Adipose tissue (tissue), 3 donors: ENCODE measurements around the gene TMEM41A. TPM values are rescaled to one million over a fixed set of nuclear protein-coding genes. Genes with fewer than 3 reads are reported as not detected.
"Not testable (repeated sequence)": the region's sequence is repeated elsewhere in the genome, so short reads cannot be mapped to it uniquely, and the experiment has no call there.

Experiments
- H3K27ac ChIP-seq: one replicate; pipeline ENCODE4 v1.5.1; 2013; ENCODE audit warnings: low read depth, low read length
- WGBS, 3 donors: extraction: QIAGEN DNeasy Blood & Tissue Kit; methylation state at CpG; one replicate each; pipeline ENCODE4 v1.1.7; 2013; 5-methylcytosine and 5-hydroxymethylcytosine counted together
- polyA plus RNA-seq, 3 donors: library from polyadenylated mRNA; stranded (reverse); fragments of 200-250 nt; gene quantifications; one replicate each; pipeline ENCODE4 v1.2.3, GENCODE V29; 2013
- donor health status: healthy with polysubstance abuse.
- donor health status: Bipolar disorder and iron deficiency.
- donor health status: healthy.

The TMEM41A gene
- polyA plus RNA-seq, 3 donors, result 3.6 to 12.4 (median 6.0) TPM

- WGBS, 3 donors, result 38 to 76% (median 68%) methylated on average over 1 of the region's 1 CpG
- H3K27ac ChIP-seq, result no peak overlapping the region
Observed at GRCh38 chr3:185503521-185503920, 4.7 kb upstream of the TMEM41A start.

- WGBS, 3 donors, result 48 to 74% (median 66%) methylated on average over 3 of the region's 3 CpGs
- no peak overlapping the region for H3K27ac ChIP-seq
Observed at GRCh38 chr3:185502987-185503386, 4.2 kb upstream of the TMEM41A start.

- WGBS, 3 donors, result 88 to 94% (median 94%) methylated on average over 4 of the region's 4 CpGs
- no peak overlapping the region for H3K27ac ChIP-seq
Observed at GRCh38 chr3:185490241-185490640, 8.6 kb downstream of the TMEM41A start.

DNA sequence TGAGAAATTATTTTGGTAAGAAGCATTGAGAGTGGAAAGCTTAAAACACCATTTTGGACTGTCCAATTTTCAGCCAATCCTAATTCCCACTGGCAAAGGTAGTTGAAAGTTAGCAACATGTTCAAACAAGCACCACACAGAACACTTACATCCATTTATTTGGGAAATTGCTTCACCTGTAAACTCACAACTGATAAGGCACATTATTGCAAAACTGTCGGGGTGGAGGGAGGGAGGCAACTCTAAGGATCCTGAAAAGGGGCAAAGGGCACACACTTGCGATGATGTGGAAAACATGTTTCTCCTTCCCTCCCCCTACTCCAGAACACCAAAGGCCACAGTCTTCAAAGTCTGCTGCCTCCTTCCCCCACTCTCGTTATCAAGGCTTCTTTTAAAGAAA, 9.4 kb downstream of the TMEM41A start:
- no peak overlapping the region for H3K27ac ChIP-seq
- 32 to 76% (median 70%) methylated on average over 3 of the region's 3 CpGs for WGBS, 3 donors

DNA sequence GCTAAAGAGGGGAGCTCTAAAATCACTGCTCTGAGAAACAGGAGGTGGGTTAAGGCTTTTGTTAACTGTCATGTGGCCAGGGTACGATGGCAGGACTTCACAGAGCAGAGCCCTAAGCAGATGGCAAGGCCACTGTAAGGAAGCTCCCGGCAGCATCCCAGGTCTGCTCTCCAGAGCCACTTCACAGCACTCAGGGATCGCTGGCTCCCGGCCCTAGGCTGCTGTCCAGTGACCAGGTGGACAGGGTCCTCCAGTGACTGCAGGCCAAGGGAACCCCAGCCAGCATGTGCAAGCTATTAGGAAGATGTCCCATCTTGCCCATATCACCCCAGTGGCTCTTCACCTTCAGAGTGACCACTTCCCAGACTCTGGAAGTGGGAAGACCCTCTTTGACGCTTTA, 10.4 kb downstream of the TMEM41A start:
- WGBS, 3 donors, result 91 to 94% (median 92%) methylated on average over 5 of the region's 5 CpGs
- no peak overlapping the region for H3K27ac ChIP-seq

GRCh38 chr3:185486394-185486793, 12.4 kb downstream of the TMEM41A start:
- WGBS, 3 donors, result 92 to 95% (median 94%) methylated on average over 5 of the region's 5 CpGs
- no peak overlapping the region for H3K27ac ChIP-seq

DNA sequence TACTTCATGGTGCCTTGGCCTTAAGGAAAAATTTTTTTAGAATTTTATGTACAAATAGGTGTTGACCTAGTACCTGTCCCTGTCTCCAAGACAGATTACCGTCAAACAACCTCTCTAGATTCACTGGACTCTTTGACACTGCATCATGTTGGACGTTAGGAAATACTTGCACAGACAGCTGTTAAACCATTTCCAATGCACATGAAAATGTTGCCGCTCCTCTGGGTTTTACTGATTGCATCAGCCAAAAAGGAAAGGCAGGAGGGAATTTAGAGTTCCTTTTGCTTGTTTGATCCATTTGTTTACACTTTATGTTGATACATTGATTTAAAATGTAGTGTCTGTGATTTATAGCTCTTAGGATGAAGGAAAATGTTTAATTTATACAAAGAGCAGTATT, 14.5 kb downstream of the TMEM41A start:
- H3K27ac ChIP-seq, result no peak overlapping the region
- 48 to 77% (median 71%) methylated on average over 3 of the region's 3 CpGs for WGBS, 3 donors

GRCh38 chr3:185479373-185479945, 19.4 kb downstream of the TMEM41A start:
- H3K27ac ChIP-seq, result no peak overlapping the region
- WGBS, 3 donors, result 80 to 96% (median 85%) methylated on average over 2 of the region's 2 CpGs

- WGBS, 3 donors, result 68 to 81% (median 68%) methylated on average over 3 of the region's 3 CpGs
- no peak overlapping the region for H3K27ac ChIP-seq
Observed at GRCh38 chr3:185477316-185477715, 21.5 kb downstream of the TMEM41A start.

DNA sequence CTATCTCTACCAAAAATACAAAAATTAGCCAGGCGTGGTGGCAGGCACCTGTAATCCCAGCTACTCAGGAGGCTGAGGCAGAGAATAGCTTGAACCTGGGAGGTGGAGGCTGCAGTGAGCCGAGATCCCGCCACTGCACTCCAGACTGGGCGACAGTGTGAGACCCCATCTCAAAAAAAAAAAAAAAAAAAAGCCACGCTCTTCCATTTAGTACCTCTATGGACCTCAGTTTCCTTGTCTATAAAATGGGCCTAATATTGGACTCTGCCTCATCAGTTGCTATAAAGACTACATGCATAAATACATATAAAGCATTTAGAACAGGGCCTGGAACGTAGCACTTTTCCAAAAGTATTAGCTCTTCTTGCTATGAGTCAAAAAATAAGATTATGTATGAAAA, 23.9 kb downstream of the TMEM41A start:
- not testable (repeated sequence) for H3K27ac ChIP-seq
- WGBS, 3 donors, result 96 to 100% (median 99%) methylated on average over 6 of the region's 6 CpGs

DNA sequence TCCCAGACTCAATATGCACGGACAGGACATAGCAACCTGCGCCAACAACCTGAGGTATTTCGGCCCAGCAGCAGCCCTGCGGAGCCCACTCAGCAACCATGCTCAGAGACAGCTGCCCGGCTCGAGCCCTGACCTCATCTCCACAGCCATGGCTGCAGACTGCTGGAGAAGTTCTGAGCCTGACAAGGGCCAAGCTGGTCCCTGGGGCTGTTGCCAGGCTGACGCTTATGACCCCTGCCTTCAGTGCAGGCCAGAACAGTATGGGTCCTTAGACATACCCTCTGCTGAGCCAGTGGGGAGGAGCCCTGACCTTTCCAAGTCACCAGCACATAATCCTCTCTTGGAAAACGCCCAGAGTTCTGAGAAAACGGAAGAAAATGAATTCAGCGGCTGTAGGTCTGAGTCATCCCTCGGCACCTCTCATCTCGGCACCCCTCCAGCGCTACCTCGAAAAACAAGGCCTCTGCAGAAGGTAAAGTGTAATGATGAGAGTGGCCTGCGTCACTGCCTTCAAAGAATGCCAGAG, 25.5 kb downstream of the TMEM41A start:
- no peak overlapping the region for H3K27ac ChIP-seq
- 93 to 94% (median 94%) methylated on average over 15 of the region's 15 CpGs for WGBS, 3 donors

- no peak overlapping the region for H3K27ac ChIP-seq
- 76 to 94% (median 77%) methylated on average over 3 of the region's 3 CpGs for WGBS, 3 donors
Observed at GRCh38 chr3:185470323-185470722, 28.5 kb downstream of the TMEM41A start.

GRCh38 chr3:185469542-185469941, 29.3 kb downstream of the TMEM41A start:
- WGBS, 3 donors, result 58 to 80% (median 72%) methylated on average over 3 of the region's 3 CpGs
- no peak overlapping the region for H3K27ac ChIP-seq

DNA sequence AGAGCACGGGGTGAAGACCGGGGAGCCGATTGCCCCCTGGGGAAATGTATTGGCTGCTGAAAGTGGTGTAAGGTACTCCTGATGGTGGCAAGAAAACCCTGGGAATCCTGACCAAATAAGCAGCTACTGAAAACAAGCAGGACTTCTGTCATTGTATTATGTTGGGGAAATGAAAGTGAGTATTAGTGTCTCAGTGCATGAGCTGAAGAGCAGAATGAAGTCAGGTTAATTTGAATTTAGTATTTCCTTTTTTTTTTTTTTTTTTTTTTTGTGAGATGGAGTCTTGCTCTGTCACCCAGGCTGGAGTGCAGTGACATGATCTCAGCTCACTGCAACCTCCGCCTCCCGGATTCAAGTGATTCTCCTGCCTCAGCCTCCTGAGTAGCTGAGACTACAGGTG, 32.7 kb downstream of the TMEM41A start:
- not testable (repeated sequence) for H3K27ac ChIP-seq
- 83 to 95% (median 87%) methylated on average over 5 of the region's 5 CpGs for WGBS, 3 donors

DNA sequence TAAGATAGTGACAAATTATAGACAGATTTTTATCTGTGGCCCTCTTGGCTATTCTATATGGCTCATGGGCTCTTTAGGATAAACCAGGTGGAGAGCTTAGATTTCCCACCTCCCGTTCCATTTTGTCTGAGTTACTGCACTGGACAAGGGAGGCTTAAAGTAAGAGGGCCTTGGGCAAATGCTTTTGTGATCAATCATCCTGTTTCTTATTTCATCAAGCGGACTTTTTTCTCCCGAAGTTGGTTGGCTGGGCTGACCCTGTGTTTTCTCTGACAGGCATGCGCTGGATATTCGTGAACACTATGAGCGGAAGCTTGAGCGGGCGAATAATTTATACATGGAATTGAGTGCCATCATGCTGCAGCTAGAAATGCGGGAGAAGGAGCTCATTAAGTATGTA, 33.4 kb downstream of the TMEM41A start:
- H3K27ac ChIP-seq, result no peak overlapping the region
- WGBS, 3 donors, result 87 to 95% (median 93%) methylated on average over 9 of the region's 9 CpGs

- no peak overlapping the region for H3K27ac ChIP-seq
- 78 to 82% (median 79%) methylated on average over 6 of the region's 6 CpGs for WGBS, 3 donors
Observed at GRCh38 chr3:185460719-185461350, 38.0 kb downstream of the TMEM41A start.

DNA sequence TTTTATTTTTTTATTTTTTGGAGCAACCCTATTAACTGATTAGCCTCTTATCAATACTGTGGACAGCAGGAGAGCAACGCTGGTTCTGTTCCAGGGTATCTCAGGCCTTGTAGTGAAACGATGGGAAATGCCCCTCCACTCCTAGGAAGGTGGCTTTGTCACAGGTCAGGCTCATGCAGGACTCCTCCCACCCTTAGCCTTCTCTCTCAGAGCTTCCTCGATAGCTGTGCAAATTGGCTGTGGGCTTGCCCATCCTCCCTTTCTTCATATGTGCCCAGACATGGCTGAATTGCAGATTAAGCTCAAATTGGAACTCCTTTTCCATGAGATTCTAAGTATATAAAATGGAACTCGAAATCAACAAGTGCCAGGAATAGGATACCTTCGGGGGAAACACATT, 38.5 kb downstream of the TMEM41A start:
- 80 to 85% (median 82%) methylated on average over 5 of the region's 5 CpGs for WGBS, 3 donors
- no peak overlapping the region for H3K27ac ChIP-seq

DNA sequence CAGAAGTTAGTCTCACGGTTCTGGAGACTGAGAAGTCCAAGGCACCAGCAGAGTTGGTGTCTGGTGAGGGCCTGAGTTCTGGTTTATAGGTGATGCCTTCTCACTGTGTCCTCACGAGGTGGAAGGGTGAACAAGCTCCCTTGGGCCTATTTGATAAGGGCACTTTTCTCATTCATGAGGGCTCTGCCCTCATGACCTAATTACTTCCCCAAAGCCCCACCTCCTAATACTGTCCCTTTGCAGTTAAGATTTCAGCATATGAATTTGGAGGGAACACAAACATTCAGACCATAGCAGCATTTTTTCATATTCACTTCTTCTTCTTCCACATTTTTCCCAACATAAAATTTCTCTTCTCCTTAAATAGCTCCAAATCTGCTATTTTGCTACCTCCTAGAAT, 41.5 kb downstream of the TMEM41A start:
- H3K27ac ChIP-seq, result no peak overlapping the region
- WGBS, 3 donors, result 72 to 85% (median 75%) methylated on average over 2 of the region's 2 CpGs

DNA sequence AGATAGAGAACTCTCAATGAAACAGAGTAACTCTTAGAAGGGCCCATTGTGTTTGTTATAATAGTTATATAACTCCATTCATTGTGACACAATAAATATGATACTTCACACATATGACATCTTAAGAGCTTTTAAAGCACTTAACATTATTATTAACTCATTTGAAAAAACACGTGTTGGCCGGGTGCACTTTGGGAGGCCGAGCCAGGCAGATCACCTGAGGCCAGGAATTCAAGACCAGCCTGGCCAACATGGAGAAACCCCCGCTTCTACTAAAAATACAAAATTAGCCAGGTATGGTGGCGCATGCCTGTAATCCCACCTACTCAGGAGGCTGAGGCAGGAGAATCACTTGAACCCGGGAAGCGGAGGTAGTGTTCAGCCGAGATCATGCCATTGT, 47.4 kb downstream of the TMEM41A start:
- not testable (repeated sequence) for H3K27ac ChIP-seq
- WGBS, 3 donors, result 93 to 95% (median 95%) methylated on average over 8 of the region's 8 CpGs

GRCh38 chr3:185448107-185448506, 50.7 kb downstream of the TMEM41A start:
- H3K27ac ChIP-seq, result no peak overlapping the region
